Neural cell (in vitro differentiated cells): Measurements from ENCODE around the gene SLC6A17. TPM values are rescaled to one million over a fixed set of nuclear protein-coding genes. Genes with fewer than 3 reads are reported as not detected.

Source experiments
- H2AFZ ChIP-seq: fragments of 200-600, 300-800 bp; sonication (generic), shearing (Covaris generic); 2 replicates; pipeline ENCODE4 v1.6.0; 2014; ENCODE audit warnings: low read depth, mild to moderate bottlenecking, antibody characterized with exemption, low read length, moderate library complexity
- H3F3A ChIP-seq: fragments of 200-600 bp; shearing (Covaris generic); 2 replicates; pipeline ENCODE4 v1.6.1; 2016; ENCODE audit warnings: mild to moderate bottlenecking, moderate library complexity, mixed read lengths, antibody characterized with exemption, low read length; ENCODE audit not compliant: insufficient read depth, poor library complexity, severe bottlenecking
- H3K27ac ChIP-seq: fragments of 200-600, 300-800 bp; sonication (generic), shearing (Covaris generic); 2 replicates; pipeline ENCODE4 v1.5.1; 2014; ENCODE audit warnings: mild to moderate bottlenecking, low read length, moderate library complexity
- H3K27me3 ChIP-seq: fragments of 300-800, 200-600 bp; sonication (generic), shearing (Covaris generic); 2 replicates; pipeline ENCODE4 v1.6.0; 2014; ENCODE audit warnings: mild to moderate bottlenecking, low read depth, low read length, moderate library complexity; ENCODE audit not compliant: insufficient read depth
- H3K36me3 ChIP-seq: fragments of 300-800, 200-600 bp; sonication (generic), shearing (Covaris generic); 2 replicates; pipeline ENCODE4 v1.5.1; 2014; ENCODE audit warnings: mild to moderate bottlenecking, antibody characterized with exemption, low read length, moderate library complexity; ENCODE audit not compliant: insufficient read depth
- H3K4me2 ChIP-seq: fragments of 300-800, 200-600 bp; sonication (generic), shearing (Covaris generic); 2 replicates; pipeline ENCODE4 v1.6.0; 2014; ENCODE audit warnings: mild to moderate bottlenecking, low read length
- H3K4me3 ChIP-seq: fragments of 300-800, 200-600 bp; sonication (generic), shearing (Covaris generic); 2 replicates; pipeline ENCODE4 v1.5.1; 2014; ENCODE audit warnings: mild to moderate bottlenecking, low read length, moderate library complexity
- H3K79me2 ChIP-seq: fragments of 200-600 bp; shearing (Covaris generic); replicated peaks from 2 replicates; pipeline ENCODE4 v1.6.0; 2014; ENCODE audit warnings: mild to moderate bottlenecking, low read length, moderate library complexity; ENCODE audit not compliant: insufficient read depth
- H3K9ac ChIP-seq: fragments of 300-800, 200-600 bp; sonication (generic), shearing (Covaris generic); 2 replicates; pipeline ENCODE4 v1.6.1; 2016; ENCODE audit warnings: mild to moderate bottlenecking, low read length, mixed read lengths
- H3K9me2 ChIP-seq: fragments of 200-600 bp; shearing (Covaris generic); 2 replicates; pipeline ENCODE4 v1.6.1; 2016; ENCODE audit warnings: mild to moderate bottlenecking, low read length, mixed read lengths; ENCODE audit not compliant: insufficient read depth
- H3K9me3 ChIP-seq: fragments of 200-600, 300-800 bp; sonication (generic), shearing (Covaris generic); 2 replicates; pipeline ENCODE4 v1.6.1; 2016; ENCODE audit warnings: mild to moderate bottlenecking, mixed run types, low read length, moderate library complexity, mixed read lengths
- H4K20me1 ChIP-seq: fragments of 200-600 bp; shearing (Covaris generic); 2 replicates; pipeline ENCODE4 v1.6.1; 2016; ENCODE audit warnings: mild to moderate bottlenecking, mixed run types; ENCODE audit not compliant: insufficient read depth
- CTCF ChIP-seq: fragments of 450-650 bp; IDR thresholded peaks from 2 replicates; pipeline ENCODE4 v1.5.1; 2014; ENCODE audit warnings: antibody characterized with exemption, mild to moderate bottlenecking, moderate library complexity; ENCODE audit not compliant: poor library complexity, severe bottlenecking
- EP300 ChIP-seq: fragments of 450-650 bp; conservative IDR thresholded peaks from 2 replicates; pipeline ENCODE4 v1.6.1; 2014; ENCODE audit warnings: antibody characterized with exemption, mild to moderate bottlenecking, moderate library complexity; ENCODE audit not compliant: poor library complexity, severe bottlenecking
- EZH2 ChIP-seq: fragments of 200-600, 300-800 bp; shearing (Covaris generic), sonication (generic); IDR thresholded peaks from 2 replicates; pipeline ENCODE4 v1.6.1; 2014; ENCODE audit warnings: antibody characterized with exemption, low read length, borderline replicate concordance, mild to moderate bottlenecking; ENCODE audit not compliant: insufficient read depth, poor library complexity, severe bottlenecking
- MXI1 ChIP-seq: fragments of 450-650 bp; conservative IDR thresholded peaks from 2 replicates; pipeline ENCODE4 v1.6.1; 2014; ENCODE audit warnings: antibody characterized with exemption, mild to moderate bottlenecking; ENCODE audit not compliant: poor library complexity, severe bottlenecking
- POLR2AphosphoS5 ChIP-seq: IDR thresholded peaks from 2 replicates; pipeline ENCODE4 v1.6.1; 2012
- RAD21 ChIP-seq: fragments of 450-650 bp; conservative IDR thresholded peaks from 2 replicates; pipeline ENCODE4 v1.6.1; 2014; ENCODE audit warnings: antibody characterized with exemption, mild to moderate bottlenecking, moderate library complexity
- SMC3 ChIP-seq: fragments of 450-650 bp; conservative IDR thresholded peaks from 2 replicates; pipeline ENCODE4 v1.6.1; 2014; ENCODE audit warnings: antibody characterized with exemption, mild to moderate bottlenecking, moderate library complexity; ENCODE audit not compliant: poor library complexity
- TAF1 ChIP-seq: IDR thresholded peaks from 2 replicates; pipeline ENCODE4 v1.6.1; 2012; ENCODE audit warnings: low read depth
- polyA plus RNA-seq: library from polyadenylated mRNA; depleted of rRNA; stranded (reverse); fragments of >200 nt; gene quantifications from 2 replicates; pipeline ENCODE4 v1.2.3, GENCODE V29; 2014
- TF ChIP-seq, protein P1 (sequence below): IDR thresholded peaks from 2 replicates; pipeline ENCODE4 v1.6.1; 2012; ENCODE audit warnings: borderline replicate concordance

SLC6A17 gene
- polyA plus RNA-seq, 1 donor from 2014 or later = 3.5 TPM

DNA sequence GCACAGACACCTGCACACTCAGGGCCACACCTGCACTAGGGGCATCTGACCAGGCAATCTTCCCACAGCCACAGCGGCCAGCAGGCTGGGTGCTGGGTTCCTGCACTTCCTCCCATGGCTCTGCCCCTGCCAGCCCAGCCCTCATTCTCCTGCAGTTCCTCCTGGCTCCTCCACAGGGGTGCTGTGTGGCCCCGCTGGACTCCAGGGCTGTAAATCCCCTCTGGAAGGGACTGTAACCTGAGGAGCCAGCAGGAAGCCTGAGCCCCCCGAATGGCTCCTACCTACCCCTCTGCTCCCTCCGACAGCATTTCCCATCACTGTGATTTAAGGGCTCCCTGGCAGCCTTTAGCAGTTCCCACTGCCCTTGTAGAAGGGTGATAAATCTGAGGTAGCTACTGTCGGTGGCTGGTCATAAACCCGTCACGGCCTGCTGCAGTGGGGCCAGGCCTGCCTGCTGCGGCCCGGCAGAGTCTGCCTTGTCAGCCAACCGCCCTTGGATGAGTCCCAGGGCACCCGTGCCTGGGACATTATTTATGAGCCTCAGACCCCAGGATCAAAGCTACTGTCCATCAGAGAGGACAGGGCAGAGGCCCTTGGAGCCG, 29.2 kb upstream of the SLC6A17 start:
- Histone ChIP-seq H3K27me3 (no peaks in the 10 kb centered on the region), H3K79me2 (no peaks in the 10 kb centered on the region), H3K9me3 (peaks cover 1% of the 10 kb centered on the region), H3K36me3 (no peaks in the 10 kb centered on the region), H3K4me3 (no peak overlapping the region), H3F3A (no peaks in the 10 kb centered on the region), H3K9me2 (no peaks in the 10 kb centered on the region), H3K9ac (no peak overlapping the region), H4K20me1 (no peaks in the 10 kb centered on the region), H3K27ac (no peak overlapping the region), H2AFZ (no peak overlapping the region), H3K4me2 (no peak overlapping the region)
- TF ChIP-seq POLR2AphosphoS5 (no peak), EZH2 (no peak), SMC3 (no peak), TAF1 (no peak)

GRCh38 chr1:110123224-110123623, 27.1 kb upstream of the SLC6A17 start:
- Histone ChIP-seq H2AFZ (no peak overlapping the region), H3K4me3 (no peak overlapping the region), H3K4me2 (no peak overlapping the region), H3F3A (no peaks in the 10 kb centered on the region), H4K20me1 (no peaks in the 10 kb centered on the region), H3K36me3 (no peaks in the 10 kb centered on the region), H3K9me3 (peaks cover 5% of the 10 kb centered on the region), H3K9me2 (no peaks in the 10 kb centered on the region), H3K79me2 (no peaks in the 10 kb centered on the region), H3K27ac (no peak overlapping the region), H3K27me3 (no peaks in the 10 kb centered on the region), H3K9ac (no peak overlapping the region)
- TF ChIP-seq MXI1 = no peak
- TF ChIP-seq TAF1 = no peak
- TF ChIP-seq POLR2AphosphoS5 = no peak
- TF ChIP-seq, protein P1, sequence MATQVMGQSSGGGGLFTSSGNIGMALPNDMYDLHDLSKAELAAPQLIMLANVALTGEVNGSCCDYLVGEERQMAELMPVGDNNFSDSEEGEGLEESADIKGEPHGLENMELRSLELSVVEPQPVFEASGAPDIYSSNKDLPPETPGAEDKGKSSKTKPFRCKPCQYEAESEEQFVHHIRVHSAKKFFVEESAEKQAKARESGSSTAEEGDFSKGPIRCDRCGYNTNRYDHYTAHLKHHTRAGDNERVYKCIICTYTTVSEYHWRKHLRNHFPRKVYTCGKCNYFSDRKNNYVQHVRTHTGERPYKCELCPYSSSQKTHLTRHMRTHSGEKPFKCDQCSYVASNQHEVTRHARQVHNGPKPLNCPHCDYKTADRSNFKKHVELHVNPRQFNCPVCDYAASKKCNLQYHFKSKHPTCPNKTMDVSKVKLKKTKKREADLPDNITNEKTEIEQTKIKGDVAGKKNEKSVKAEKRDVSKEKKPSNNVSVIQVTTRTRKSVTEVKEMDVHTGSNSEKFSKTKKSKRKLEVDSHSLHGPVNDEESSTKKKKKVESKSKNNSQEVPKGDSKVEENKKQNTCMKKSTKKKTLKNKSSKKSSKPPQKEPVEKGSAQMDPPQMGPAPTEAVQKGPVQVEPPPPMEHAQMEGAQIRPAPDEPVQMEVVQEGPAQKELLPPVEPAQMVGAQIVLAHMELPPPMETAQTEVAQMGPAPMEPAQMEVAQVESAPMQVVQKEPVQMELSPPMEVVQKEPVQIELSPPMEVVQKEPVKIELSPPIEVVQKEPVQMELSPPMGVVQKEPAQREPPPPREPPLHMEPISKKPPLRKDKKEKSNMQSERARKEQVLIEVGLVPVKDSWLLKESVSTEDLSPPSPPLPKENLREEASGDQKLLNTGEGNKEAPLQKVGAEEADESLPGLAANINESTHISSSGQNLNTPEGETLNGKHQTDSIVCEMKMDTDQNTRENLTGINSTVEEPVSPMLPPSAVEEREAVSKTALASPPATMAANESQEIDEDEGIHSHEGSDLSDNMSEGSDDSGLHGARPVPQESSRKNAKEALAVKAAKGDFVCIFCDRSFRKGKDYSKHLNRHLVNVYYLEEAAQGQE = no peak

DNA sequence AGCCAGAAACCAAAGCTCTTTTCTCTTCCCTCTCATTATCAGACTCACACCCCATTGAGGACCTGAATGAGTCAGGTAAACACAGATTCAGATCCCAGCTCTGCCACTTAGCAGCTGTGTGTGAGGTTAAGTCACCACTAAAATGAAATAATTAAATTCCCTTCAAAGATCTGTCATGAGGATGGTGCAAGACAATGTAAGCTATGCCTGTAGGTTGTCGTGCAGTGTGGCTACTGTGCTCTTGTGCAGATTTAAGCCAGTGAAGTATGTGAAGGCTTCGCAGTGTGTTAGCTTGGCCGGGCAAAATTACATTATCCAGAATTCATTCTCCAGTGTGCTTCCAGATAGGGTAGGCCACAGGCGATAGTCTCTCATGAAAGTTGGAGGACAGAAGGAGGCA, 24.5 kb upstream of the SLC6A17 start:
- Histone ChIP-seq H3K27me3 (no peaks in the 10 kb centered on the region), H4K20me1 (no peaks in the 10 kb centered on the region), H3K36me3 (no peaks in the 10 kb centered on the region), H3F3A (no peaks in the 10 kb centered on the region), H3K9ac (no peak overlapping the region), H3K9me3 (peaks cover 5% of the 10 kb centered on the region), H3K9me2 (no peaks in the 10 kb centered on the region), H3K4me3 (no peak overlapping the region), H2AFZ (no peak overlapping the region), H3K79me2 (no peaks in the 10 kb centered on the region), H3K27ac (no peak overlapping the region), H3K4me2 (no peak overlapping the region)
- TF ChIP-seq EP300 = no peak
- no peak for TF ChIP-seq EZH2
- no peak for TF ChIP-seq POLR2AphosphoS5
- TF ChIP-seq TAF1 = no peak
- TF ChIP-seq SMC3 = no peak
- no peak for TF ChIP-seq RAD21
- no peak for TF ChIP-seq MXI1
- TF ChIP-seq, protein P1 = no peak
- TF ChIP-seq CTCF = no peak
